OCI-LY3 (cell line): ENCODE measurements around the gene RTP5.

Experiments used
- H2AFZ ChIP-seq: fragments of 200-600, 300-600 bp; shearing (Covaris generic); 2 replicates; pipeline ENCODE4 v1.6.0; 2014; ENCODE audit warnings: antibody characterized with exemption, low read depth, low read length
- H3K27ac ChIP-seq: fragments of 200-600, 300-600 bp; sonication (generic); 2 replicates; pipeline ENCODE4 v1.5.1; 2014; ENCODE audit warnings: mild to moderate bottlenecking, low read length, moderate library complexity, mixed read lengths
- H3K27me3 ChIP-seq: fragments of 200-600, 300-600 bp; sonication (generic); 2 replicates; pipeline ENCODE4 v1.6.1; 2014; ENCODE audit warnings: low read depth, low read length, mixed read lengths
- H3K36me3 ChIP-seq: fragments of 200-600, 300-600 bp; sonication (generic); replicated peaks from 2 replicates; pipeline ENCODE3; 2014; ENCODE audit warnings: low read depth, low read length, mixed read lengths
- H3K4me1 ChIP-seq: fragments of 300-600, 200-600 bp; sonication (generic); 2 replicates; pipeline ENCODE4 v1.6.1; 2014; ENCODE audit warnings: low read length, mixed read lengths
- H3K4me2 ChIP-seq: fragments of 200-600, 300-600 bp; sonication (generic); 2 replicates; pipeline ENCODE4 v1.6.1; 2014; ENCODE audit warnings: low read length, mixed read lengths
- H3K4me3 ChIP-seq: fragments of 300-600, 200-600 bp; sonication (generic); 2 replicates; pipeline ENCODE4 v1.5.1; 2014; ENCODE audit warnings: antibody characterized with exemption, mild to moderate bottlenecking, low read length, moderate library complexity
- H3K79me2 ChIP-seq: fragments of 300-600, 200-600 bp; shearing (Covaris generic); 2 replicates; pipeline ENCODE4 v1.6.1; 2014; ENCODE audit warnings: mild to moderate bottlenecking, low read length, mixed read lengths
- H3K9ac ChIP-seq: fragments of 300-600, 200-600 bp; shearing (Covaris generic); 2 replicates; pipeline ENCODE4 v1.6.0; 2014; ENCODE audit warnings: mild to moderate bottlenecking, low read length, moderate library complexity
- H3K9me3 ChIP-seq: fragments of 200-600, 300-600 bp; shearing (Covaris generic); 2 replicates; pipeline ENCODE4 v1.6.1; 2014; ENCODE audit warnings: low read length, mixed read lengths; ENCODE audit not compliant: insufficient read depth
- H4K20me1 ChIP-seq: fragments of 200-600, 300-600 bp; sonication (generic); 2 replicates; pipeline ENCODE4 v1.6.1; 2016; ENCODE audit warnings: low read length, mixed read lengths; ENCODE audit not compliant: insufficient read depth
- CTCF ChIP-seq: fragments of 200-600, 300-600 bp; sonication (generic); IDR thresholded peaks from 2 replicates; pipeline ENCODE4 v1.5.1; 2014; ENCODE audit warnings: antibody characterized with exemption, low read length, low read depth
- EZH2phosphoT487 ChIP-seq: fragments of 200-600 bp; shearing (Covaris generic); IDR thresholded peaks from 2 replicates; pipeline ENCODE4 v1.6.1; 2018; ENCODE audit warnings: antibody characterized with exemption, mixed run types, low read depth

RTP5 gene

GRCh38 chr2:241894681-241895426, 25.3 kb downstream of the RTP5 start:
- no peaks in the 10 kb centered on the region for H3K9me3 ChIP-seq
- H2AFZ ChIP-seq = no peak overlapping the region
- no peaks in the 10 kb centered on the region for H3K4me1 ChIP-seq
- H4K20me1 ChIP-seq = 0 out of 2 replicates have a peak, but pooled peaks cover 3% of the 10 kb centered on the region
- H3K27me3 ChIP-seq = no peaks in the 10 kb centered on the region
- TF ChIP-seq CTCF = no peak
- TF ChIP-seq EZH2phosphoT487 = no peak
- no peak overlapping the region for H3K4me2 ChIP-seq
- H3K27ac ChIP-seq = no peak overlapping the region
- no peak overlapping the region for H3K9ac ChIP-seq
- H3K79me2 ChIP-seq = no peaks in the 10 kb centered on the region
- no peak overlapping the region for H3K4me3 ChIP-seq
- no peaks in the 10 kb centered on the region for H3K36me3 ChIP-seq

- H3K4me3 ChIP-seq = no peak overlapping the region
- 0 out of 2 replicates have a peak, but pooled peaks cover 3% of the 10 kb centered on the region for H4K20me1 ChIP-seq
- no peaks in the 10 kb centered on the region for H3K9me3 ChIP-seq
- no peak overlapping the region for H3K9ac ChIP-seq
- no peak overlapping the region for H3K27ac ChIP-seq
- no peak overlapping the region for H2AFZ ChIP-seq
- TF ChIP-seq CTCF (no peak), EZH2phosphoT487 (no peak)
- H3K4me2 ChIP-seq = no peak overlapping the region
- no peaks in the 10 kb centered on the region for H3K4me1 ChIP-seq
- H3K27me3 ChIP-seq = no peaks in the 10 kb centered on the region
- H3K36me3 ChIP-seq = no peaks in the 10 kb centered on the region
- no peaks in the 10 kb centered on the region for H3K79me2 ChIP-seq
Observed at GRCh38 chr2:241895427-241895711, 25.8 kb downstream of the RTP5 start.

- Histone ChIP-seq H3K27ac (no peak overlapping the region), H4K20me1 (0 out of 2 replicates have a peak, but pooled peaks cover 3% of the 10 kb centered on the region), H3K79me2 (no peaks in the 10 kb centered on the region), H3K27me3 (no peaks in the 10 kb centered on the region), H3K4me1 (no peaks in the 10 kb centered on the region), H3K9me3 (no peaks in the 10 kb centered on the region), H3K4me2 (no peak overlapping the region), H3K4me3 (no peak overlapping the region), H3K9ac (no peak overlapping the region), H2AFZ (no peak overlapping the region), H3K36me3 (no peaks in the 10 kb centered on the region)
- TF ChIP-seq EZH2phosphoT487 = no peak
Observed at GRCh38 chr2:241895712-241896641, 26.4 kb downstream of the RTP5 start.

- Histone ChIP-seq H3K79me2 (no peaks in the 10 kb centered on the region), H3K4me2 (no peak overlapping the region), H3K4me3 (no peak overlapping the region), H3K9me3 (no peaks in the 10 kb centered on the region), H3K27me3 (no peaks in the 10 kb centered on the region), H3K36me3 (no peaks in the 10 kb centered on the region), H4K20me1 (no peaks in the 10 kb centered on the region), H3K27ac (no peak overlapping the region), H2AFZ (no peak overlapping the region), H3K4me1 (no peaks in the 10 kb centered on the region), H3K9ac (no peak overlapping the region)
- TF ChIP-seq EZH2phosphoT487 = no peak
- no peak for TF ChIP-seq CTCF
Observed at GRCh38 chr2:241896746-241897201, 27.2 kb downstream of the RTP5 start.
